Spinal cord (tissue), 10 donors: ENCODE results near the gene TLR2. TPM values are rescaled to one million over a fixed set of nuclear protein-coding genes. Genes with fewer than 3 reads are reported as not detected.

ENCODE experiments used
- DNase-seq, 6 donors: peaks; one replicate each; pipeline versions ENCODE4 v3.0.0 to v3.0.0-alpha.2; 2013 to 2015; ENCODE audit warnings: low spot score in 6 of 6, low read depth in 4 of 6
- H3K27ac ChIP-seq: one replicate; pipeline ENCODE4 v1.5.1; 2013; ENCODE audit warnings: low read depth, low read length, control low read depth
- H3K27me3 ChIP-seq: one replicate; pipeline ENCODE4 v1.6.1; 2013; ENCODE audit warnings: low read length; ENCODE audit not compliant: control insufficient read depth, insufficient read depth
- H3K36me3 ChIP-seq: one replicate; pipeline ENCODE4 v1.6.1; 2013; ENCODE audit warnings: low read length; ENCODE audit not compliant: control insufficient read depth, insufficient read depth
- H3K4me1 ChIP-seq: one replicate; pipeline ENCODE4 v1.6.1; 2013; ENCODE audit warnings: low read length; ENCODE audit not compliant: control insufficient read depth, insufficient read depth
- H3K4me3 ChIP-seq: one replicate; pipeline ENCODE4 v1.5.1; 2013; ENCODE audit warnings: low read depth, low read length, control low read depth
- H3K9me3 ChIP-seq: one replicate; pipeline ENCODE4 v1.6.1; 2013; ENCODE audit warnings: low read length; ENCODE audit not compliant: control insufficient read depth, insufficient read depth
- WGBS: methylation state at CpG from one replicate; pipeline ENCODE4 v1.1.5; 2013; ENCODE audit warnings: missing lambda C conversion rate; ENCODE audit not compliant: insufficient coverage; 5-methylcytosine and 5-hydroxymethylcytosine counted together
- polyA plus RNA-seq, 2 donors: library from polyadenylated mRNA; unstranded; fragments of 120-200 nt; gene quantifications; one replicate each; pipeline ENCODE4 v1.2.1, GENCODE V29; 2013; ENCODE audit not compliant: insufficient read length in 2 of 2
- total RNA-seq, 2 donors: library from RNA; depleted of rRNA in 1 of 2; stranded (reverse); fragments of 120-200 nt in 1 of 2; fragments of >200 nt in 1 of 2; gene quantifications; one replicate each; pipeline versions ENCODE4 v1.2.3 to v1.2.4, GENCODE V29; 2013 to 2014
- donor health status: healthy.

The TLR2 gene
- total and polyA plus RNA-seq, 4 donors = 1.2 to 12.1 (median 2.7) TPM

- H3K9me3 ChIP-seq = peaks cover 1% of the 10 kb centered on the region
- H3K27me3 ChIP-seq = peaks cover 19% of the 10 kb centered on the region
- peaks cover 8% of the 10 kb centered on the region for H3K4me1 ChIP-seq
- H3K4me3 ChIP-seq = no peak overlapping the region
- H3K36me3 ChIP-seq = no peaks in the 10 kb centered on the region
- 77% methylated on average over 5 of the region's 6 CpGs for WGBS
- H3K27ac ChIP-seq = no peak overlapping the region
- no peak for DNase-seq
Observed at GRCh38 chr4:153679486-153679885, 4.6 kb upstream of the TLR2 start.

- H3K4me3 ChIP-seq = peak overlapping the region; percentile 42
- DNase-seq = no peak
- WGBS = 11% methylated on average over 27 of the region's 27 CpGs
- no peak overlapping the region for H3K27ac ChIP-seq
- peaks cover 31% of the 10 kb centered on the region for H3K27me3 ChIP-seq
- H3K36me3 ChIP-seq = no peaks in the 10 kb centered on the region
- peaks cover 14% of the 10 kb centered on the region for H3K4me1 ChIP-seq
- H3K9me3 ChIP-seq = peaks cover 2% of the 10 kb centered on the region
Observed at GRCh38 chr4:153683763-153684181, 308 bp upstream of the TLR2 start.

- 3% methylated on average over 4 of the region's 9 CpGs for WGBS
- Histone ChIP-seq H3K27ac (no peak overlapping the region), H3K4me3 (peak overlapping the region; percentile 42), H3K36me3 (no peaks in the 10 kb centered on the region), H3K27me3 (peaks cover 31% of the 10 kb centered on the region), H3K4me1 (peaks cover 14% of the 10 kb centered on the region), H3K9me3 (peaks cover 4% of the 10 kb centered on the region)
- peak in 1 of 6 donors; percentile 2 for DNase-seq
Observed at GRCh38 chr4:153684971-153685371, 891 bp downstream of the TLR2 start.

DNA sequence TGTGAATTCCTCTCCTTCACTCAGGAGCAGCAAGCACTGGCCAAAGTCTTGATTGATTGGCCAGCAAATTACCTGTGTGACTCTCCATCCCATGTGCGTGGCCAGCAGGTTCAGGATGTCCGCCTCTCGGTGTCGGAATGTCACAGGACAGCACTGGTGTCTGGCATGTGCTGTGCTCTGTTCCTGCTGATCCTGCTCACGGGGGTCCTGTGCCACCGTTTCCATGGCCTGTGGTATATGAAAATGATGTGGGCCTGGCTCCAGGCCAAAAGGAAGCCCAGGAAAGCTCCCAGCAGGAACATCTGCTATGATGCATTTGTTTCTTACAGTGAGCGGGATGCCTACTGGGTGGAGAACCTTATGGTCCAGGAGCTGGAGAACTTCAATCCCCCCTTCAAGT, 20.4 kb downstream of the TLR2 start:
- Histone ChIP-seq H3K27me3 (no peaks in the 10 kb centered on the region), H3K36me3 (no peaks in the 10 kb centered on the region), H3K9me3 (no peaks in the 10 kb centered on the region), H3K27ac (no peak overlapping the region), H3K4me3 (no peak overlapping the region), H3K4me1 (no peaks in the 10 kb centered on the region)
- WGBS = 91% methylated on average over 6 of the region's 7 CpGs
- no peak for DNase-seq

- H3K27ac ChIP-seq = no peak overlapping the region
Observed at GRCh38 chr4:153705743-153706468, 21.8 kb downstream of the TLR2 start.

DNA sequence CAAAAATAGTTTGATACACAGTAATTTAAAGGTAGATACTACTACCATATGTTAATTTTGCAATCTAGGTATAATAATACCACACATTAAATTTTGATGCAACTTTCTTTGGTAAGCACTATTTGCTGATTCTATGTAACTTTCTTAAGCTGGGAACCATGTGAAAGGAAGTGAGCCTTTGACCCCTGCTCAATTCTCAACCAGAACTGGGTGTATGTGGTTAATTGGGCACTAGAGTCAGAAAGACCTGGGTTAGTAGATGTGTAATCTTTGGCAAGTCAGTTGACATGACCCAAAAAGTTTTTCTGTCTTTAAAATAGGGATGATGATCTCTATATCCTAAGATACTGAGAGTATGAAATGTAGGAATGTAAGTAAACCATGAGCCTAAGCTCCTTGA, 22.4 kb downstream of the TLR2 start:
- H3K27me3 ChIP-seq = no peaks in the 10 kb centered on the region
- H3K36me3 ChIP-seq = no peaks in the 10 kb centered on the region
- H3K4me3 ChIP-seq = no peak overlapping the region
- no peak overlapping the region for H3K27ac ChIP-seq
- no peaks in the 10 kb centered on the region for H3K4me1 ChIP-seq
- no peak for DNase-seq
- H3K9me3 ChIP-seq = no peaks in the 10 kb centered on the region

More at GRCh38 chr4:153705743-153706468, 21.8 kb downstream of the TLR2 start:
- no peaks in the 10 kb centered on the region for H3K4me1 ChIP-seq
- H3K36me3 ChIP-seq = no peaks in the 10 kb centered on the region
- no peaks in the 10 kb centered on the region for H3K27me3 ChIP-seq
- no peak overlapping the region for H3K4me3 ChIP-seq
- no peak for DNase-seq
- no peaks in the 10 kb centered on the region for H3K9me3 ChIP-seq
- WGBS = 100% methylated on average over 1 of the region's 2 CpGs

GRCh38 chr4:153710681-153711080, 26.6 kb downstream of the TLR2 start:
- H3K9me3 ChIP-seq = no peaks in the 10 kb centered on the region
- WGBS = no CpG with 5 or more reads among the region's 1 CpG

DNA sequence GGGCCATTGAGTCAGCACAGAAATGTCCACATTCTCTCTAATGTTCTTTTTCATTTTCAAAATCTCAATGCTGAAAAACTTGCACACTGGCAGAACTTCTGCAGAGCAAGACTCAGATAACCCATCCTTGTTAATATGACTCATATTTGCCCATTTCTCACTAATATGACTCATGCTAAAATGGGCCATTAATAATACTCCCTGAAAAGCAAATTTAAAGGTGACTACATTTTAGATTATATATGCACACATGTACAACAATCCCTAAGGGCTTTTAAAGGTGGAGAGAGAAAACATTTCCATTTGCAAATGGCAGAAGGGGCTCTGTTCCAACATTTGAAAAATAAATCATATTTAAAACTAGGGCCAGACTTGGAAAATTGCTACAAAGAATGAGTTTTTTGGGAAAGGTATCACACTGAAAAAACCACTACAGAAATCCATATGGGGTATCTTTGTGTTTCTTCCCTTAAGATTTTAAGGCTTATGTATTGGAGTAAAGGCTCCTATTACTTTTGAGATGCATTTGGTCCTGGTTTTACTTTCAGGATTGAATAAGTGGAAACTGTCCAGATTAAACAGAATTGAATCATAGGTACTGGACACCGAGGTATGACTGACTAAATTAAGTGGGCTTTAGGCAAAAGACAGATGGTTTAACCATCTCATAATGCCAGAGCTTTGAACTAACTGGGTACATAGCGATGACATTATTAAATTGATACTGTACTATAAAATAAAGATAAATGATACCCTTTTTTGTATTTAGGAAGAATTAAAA, 30.0 kb downstream of the TLR2 start:
- no peaks in the 10 kb centered on the region for H3K27me3 ChIP-seq
- no CpG with 5 or more reads among the region's 2 CpGs for WGBS

More at GRCh38 chr4:153710681-153711080, 26.6 kb downstream of the TLR2 start:
- Histone ChIP-seq H3K27me3 (no peaks in the 10 kb centered on the region), H3K4me1 (no peaks in the 10 kb centered on the region), H3K4me3 (no peak overlapping the region), H3K36me3 (no peaks in the 10 kb centered on the region), H3K27ac (no peak overlapping the region)
- DNase-seq = no peak

GRCh38 chr4:153722036-153722435, 38.0 kb downstream of the TLR2 start:
- Histone ChIP-seq H3K36me3 (no peaks in the 10 kb centered on the region), H3K27me3 (no peaks in the 10 kb centered on the region), H3K4me3 (no peak overlapping the region), H3K4me1 (no peaks in the 10 kb centered on the region), H3K9me3 (no peaks in the 10 kb centered on the region), H3K27ac (no peak overlapping the region)
- WGBS = 83% methylated on average over 1 of the region's 1 CpG
- DNase-seq = no peak

More for the DNA sequence above, 30.0 kb downstream of the TLR2 start:
- Histone ChIP-seq H3K4me1 (no peaks in the 10 kb centered on the region), H3K36me3 (no peaks in the 10 kb centered on the region), H3K4me3 (no peak overlapping the region), H3K27ac (no peak overlapping the region), H3K9me3 (no peaks in the 10 kb centered on the region)
- peak in 1 of 6 donors; percentile 13 for DNase-seq

DNA sequence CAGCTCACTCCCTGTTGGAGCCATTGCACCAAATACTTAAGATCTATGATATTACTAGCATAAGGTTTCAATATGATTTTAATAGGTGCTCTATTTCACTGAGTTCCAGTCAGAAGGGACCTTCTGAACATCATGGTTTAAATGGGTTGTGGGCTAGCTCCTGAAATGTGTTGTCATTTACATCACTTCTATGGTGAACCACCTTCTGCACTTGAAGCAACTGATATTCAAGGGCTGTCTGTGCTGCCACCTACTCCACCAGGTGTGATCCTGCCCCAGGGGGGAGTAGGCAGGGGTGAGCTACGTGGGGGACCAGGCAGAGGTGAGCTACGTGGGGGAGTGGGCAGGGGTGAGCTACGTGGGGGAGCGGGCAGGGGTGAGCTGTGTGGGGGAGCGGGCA, 40.5 kb downstream of the TLR2 start:
- no peaks in the 10 kb centered on the region for H3K9me3 ChIP-seq
- 100% methylated on average over 2 of the region's 5 CpGs for WGBS
- H3K4me3 ChIP-seq = no peak overlapping the region
- H3K4me1 ChIP-seq = no peaks in the 10 kb centered on the region
- DNase-seq = no peak
- H3K27me3 ChIP-seq = no peaks in the 10 kb centered on the region
- H3K36me3 ChIP-seq = no peaks in the 10 kb centered on the region
- H3K27ac ChIP-seq = no peak overlapping the region
